LNCAP (cell line): ENCODE results near the gene DMKN.

Experiments used
- TF ChIP-seq, protein P1 (sequence below): fragments of 450-650 bp; IDR thresholded peaks from 2 replicates; pipeline ENCODE4 v1.5.1; 2017; ENCODE audit warnings: mild to moderate bottlenecking

DMKN gene

DNA sequence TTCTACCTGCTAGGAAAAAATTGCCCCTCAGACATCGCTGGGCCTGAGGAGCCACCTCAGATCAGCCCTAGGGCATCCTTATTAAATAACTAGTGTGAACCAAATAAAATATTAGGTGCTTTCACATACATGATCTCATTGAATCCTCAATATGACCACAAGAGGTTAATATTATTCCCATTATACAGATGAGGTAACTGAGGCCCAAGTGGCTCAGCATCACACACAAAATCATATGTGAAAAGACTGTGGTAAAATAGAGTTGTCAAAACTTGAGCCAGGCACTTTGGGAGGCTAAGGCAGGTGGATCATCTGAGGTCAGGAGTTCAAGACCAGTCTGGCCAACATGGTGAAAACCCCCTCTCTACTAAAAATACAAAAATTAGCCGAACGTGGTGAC is 2.9 kb upstream of the DMKN start:
- TF ChIP-seq, protein P1, sequence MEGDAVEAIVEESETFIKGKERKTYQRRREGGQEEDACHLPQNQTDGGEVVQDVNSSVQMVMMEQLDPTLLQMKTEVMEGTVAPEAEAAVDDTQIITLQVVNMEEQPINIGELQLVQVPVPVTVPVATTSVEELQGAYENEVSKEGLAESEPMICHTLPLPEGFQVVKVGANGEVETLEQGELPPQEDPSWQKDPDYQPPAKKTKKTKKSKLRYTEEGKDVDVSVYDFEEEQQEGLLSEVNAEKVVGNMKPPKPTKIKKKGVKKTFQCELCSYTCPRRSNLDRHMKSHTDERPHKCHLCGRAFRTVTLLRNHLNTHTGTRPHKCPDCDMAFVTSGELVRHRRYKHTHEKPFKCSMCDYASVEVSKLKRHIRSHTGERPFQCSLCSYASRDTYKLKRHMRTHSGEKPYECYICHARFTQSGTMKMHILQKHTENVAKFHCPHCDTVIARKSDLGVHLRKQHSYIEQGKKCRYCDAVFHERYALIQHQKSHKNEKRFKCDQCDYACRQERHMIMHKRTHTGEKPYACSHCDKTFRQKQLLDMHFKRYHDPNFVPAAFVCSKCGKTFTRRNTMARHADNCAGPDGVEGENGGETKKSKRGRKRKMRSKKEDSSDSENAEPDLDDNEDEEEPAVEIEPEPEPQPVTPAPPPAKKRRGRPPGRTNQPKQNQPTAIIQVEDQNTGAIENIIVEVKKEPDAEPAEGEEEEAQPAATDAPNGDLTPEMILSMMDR, result no peak

DNA sequence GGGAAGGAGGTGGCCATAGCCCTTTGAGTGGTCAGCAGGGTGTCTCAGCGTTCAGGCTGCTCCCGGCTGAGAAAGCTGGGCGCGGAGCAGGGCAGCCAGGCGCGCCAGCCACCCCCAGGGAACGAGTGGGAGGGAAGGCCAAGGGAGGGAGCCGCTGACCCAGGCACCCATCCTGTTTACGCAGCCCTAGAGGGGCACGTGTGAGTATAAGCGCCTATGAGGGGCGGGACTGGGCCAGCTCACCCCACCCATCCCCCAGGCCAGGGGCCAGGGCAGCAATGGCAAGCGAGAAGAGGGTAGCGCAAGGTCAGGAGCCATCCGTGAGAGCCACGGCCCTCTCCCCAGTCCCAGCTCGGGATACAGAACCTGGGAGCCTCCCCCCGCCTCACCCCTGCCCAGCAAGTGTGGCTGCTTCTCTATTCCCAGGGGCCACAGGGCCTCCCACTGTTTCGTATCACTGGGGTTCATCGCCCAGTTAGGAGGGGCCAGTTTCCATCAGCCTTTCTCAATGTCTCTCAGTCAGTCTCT is 897 bp upstream of the DMKN start:
- TF ChIP-seq, protein P1, result no peak

- TF ChIP-seq, protein P1, result no peak
Measured at GRCh38 chr19:35512831-35513627, 420 bp downstream of the DMKN start.

DNA sequence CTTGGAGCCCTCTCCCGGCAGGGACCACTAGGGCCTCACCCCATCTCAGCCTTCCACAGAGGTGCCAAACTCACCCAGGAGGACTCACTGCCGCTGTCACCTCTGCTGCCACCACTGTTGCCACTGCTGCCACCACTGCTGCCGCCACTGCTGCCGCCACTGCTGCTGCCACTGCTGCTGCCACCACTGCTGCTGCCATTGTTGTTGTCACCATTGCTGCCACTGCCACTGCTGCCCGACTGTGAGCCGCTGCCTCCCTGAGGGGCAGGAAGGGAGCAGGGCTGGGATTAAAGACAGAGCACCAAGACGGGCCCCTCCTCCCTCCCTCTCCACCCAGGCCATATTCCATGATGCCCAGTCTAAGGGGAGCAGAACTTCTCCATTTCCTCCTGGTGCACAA is 2.1 kb downstream of the DMKN start:
- TF ChIP-seq, protein P1, result no peak

GRCh38 chr19:35510626-35510964 is 2.9 kb downstream of the DMKN start:
- TF ChIP-seq, protein P1, result no peak

DNA sequence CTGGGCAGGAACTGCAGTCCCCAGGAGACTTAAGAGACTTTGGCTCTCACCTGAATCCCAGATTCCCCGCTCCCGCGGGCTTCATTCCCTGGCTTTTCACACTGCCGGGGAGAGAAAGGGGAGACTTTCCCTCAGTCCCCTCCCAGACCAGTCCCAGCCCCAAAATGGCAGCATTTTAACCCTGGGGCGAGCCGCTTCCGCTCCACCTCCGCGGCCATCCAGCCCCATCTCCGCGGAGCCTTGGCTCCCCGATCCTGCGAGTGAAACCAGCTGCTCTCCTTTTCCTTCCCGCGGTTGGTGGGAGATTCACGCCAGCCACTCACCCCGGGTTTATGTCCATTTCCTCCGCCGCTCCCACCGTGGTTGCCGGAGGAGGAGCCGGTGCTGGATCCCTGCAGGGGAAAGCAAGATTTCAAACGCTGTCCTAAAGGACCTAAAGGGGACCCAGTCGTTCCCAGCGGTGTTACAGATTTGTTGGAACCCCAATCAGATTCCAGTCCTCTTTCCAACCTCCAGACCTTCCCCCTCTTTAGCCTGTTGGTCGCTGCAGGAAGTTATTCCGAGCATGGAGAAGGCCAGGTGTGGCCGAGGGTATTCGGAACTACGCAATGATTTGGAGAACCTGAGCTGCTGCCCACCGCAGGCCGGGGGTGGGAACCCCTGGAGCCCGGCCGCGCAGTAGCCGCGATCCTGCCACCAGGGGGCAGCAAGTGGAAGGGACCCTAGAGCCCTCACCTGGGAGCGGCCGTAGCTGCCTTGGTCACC is 3.4 kb downstream of the DMKN start:
- TF ChIP-seq, protein P1, result peak; percentile 97

- TF ChIP-seq, protein P1, result no peak
Measured at GRCh38 chr19:35509018-35509652, 4.3 kb downstream of the DMKN start.
